GM15510 (cell line): ENCODE measurements around the gene SLC2A6.

Experiments
- POLR2A ChIP-seq: IDR thresholded peaks from 3 replicates; pipeline ENCODE4 v1.6.1; 2011; ENCODE audit warnings: borderline replicate concordance; ENCODE audit not compliant: insufficient read length; ENCODE audit errors: extremely low read depth

Gene SLC2A6

GRCh38 chr9:133519693-133520092 is 40.8 kb upstream of the SLC2A6 start:
- no peak for TF ChIP-seq POLR2A

- TF ChIP-seq POLR2A, result no peak
Measured at GRCh38 chr9:133518706-133519449, 40.0 kb upstream of the SLC2A6 start.

- no peak for TF ChIP-seq POLR2A
Measured at GRCh38 chr9:133518200-133518599, 39.3 kb upstream of the SLC2A6 start.

- no peak for TF ChIP-seq POLR2A
Measured at GRCh38 chr9:133517711-133518110, 38.8 kb upstream of the SLC2A6 start.

GRCh38 chr9:133516961-133517350 is 38.1 kb upstream of the SLC2A6 start:
- no peak for TF ChIP-seq POLR2A

GRCh38 chr9:133516256-133516960 is 37.5 kb upstream of the SLC2A6 start:
- no peak for TF ChIP-seq POLR2A

GRCh38 chr9:133515615-133516255 is 36.8 kb upstream of the SLC2A6 start:
- TF ChIP-seq POLR2A, result no peak

- TF ChIP-seq POLR2A, result no peak
Measured at GRCh38 chr9:133515240-133515610, 36.3 kb upstream of the SLC2A6 start.

- no peak for TF ChIP-seq POLR2A
Measured at GRCh38 chr9:133514460-133515239, 35.8 kb upstream of the SLC2A6 start.

GRCh38 chr9:133513214-133514100 is 34.6 kb upstream of the SLC2A6 start:
- no peak for TF ChIP-seq POLR2A

GRCh38 chr9:133512253-133513213 is 33.6 kb upstream of the SLC2A6 start:
- TF ChIP-seq POLR2A, result no peak

- TF ChIP-seq POLR2A, result no peak
Measured at GRCh38 chr9:133511607-133512006, 32.7 kb upstream of the SLC2A6 start.
